Ovary (tissue), 3 donors: ENCODE data around the gene DELE1.

ENCODE experiments used
- CTCF ChIP-seq, 3 donors: fragments of 450-650 bp in 2 of 3; fragments of 200-600 bp in 1 of 3; IDR thresholded peaks; one replicate each; pipeline versions ENCODE4 v1.5.1 to v1.8.0; 2016 to 2022; ENCODE audit warnings: antibody characterized with exemption in 3 of 3, mild to moderate bottlenecking in 1 of 3
- POLR2A ChIP-seq: fragments of 450-650 bp; IDR thresholded peaks from one replicate; pipeline ENCODE4 v1.6.1; 2017; ENCODE audit warnings: antibody characterized with exemption, mild to moderate bottlenecking, moderate library complexity
- donor health status: DM: no; HTN: no; CAD: no.

DNA sequence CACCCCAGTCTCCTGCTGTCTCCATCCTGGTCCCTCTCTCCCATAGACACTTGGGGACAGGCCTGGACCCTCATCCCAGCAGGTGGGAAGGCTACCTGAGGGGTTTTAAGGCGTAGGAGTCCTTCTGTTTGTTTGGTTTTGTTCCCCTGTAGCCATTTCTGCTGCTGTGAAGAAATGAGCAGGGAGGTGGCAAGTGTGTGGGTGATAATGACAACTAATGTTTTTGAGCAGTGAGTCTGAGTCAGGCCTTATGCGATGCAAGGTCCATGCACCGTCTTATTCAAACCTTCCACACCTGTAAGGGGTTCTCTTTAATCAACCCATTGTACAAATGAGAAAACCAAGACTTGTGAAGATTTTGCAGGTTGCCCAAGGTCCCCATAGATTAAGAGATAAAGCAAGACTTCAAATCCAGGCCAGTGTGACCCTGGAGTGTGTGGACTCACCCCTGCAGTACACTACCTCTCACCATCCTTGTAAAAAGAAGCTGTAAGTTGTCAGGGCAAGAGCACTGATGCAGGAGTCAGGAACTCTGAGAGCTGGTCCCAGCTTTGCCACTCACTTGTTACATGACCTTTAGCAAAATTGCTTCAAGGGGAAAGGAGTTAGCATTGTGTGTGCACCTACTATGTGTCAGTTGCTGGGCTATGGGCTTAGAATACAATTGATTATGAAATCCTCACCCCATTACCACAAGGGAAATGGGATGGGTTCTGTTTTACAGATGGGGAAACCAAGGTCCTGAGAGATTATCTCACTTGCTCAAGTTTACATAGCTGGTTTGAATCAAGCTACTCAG lies 26.7 kb downstream of the DELE1 start:
- TF ChIP-seq POLR2A (no peak), CTCF (IDR thresholded peaks at IDR 0.05) (no peak)
